Neural cell (in vitro differentiated cells): Measurements from ENCODE around the gene MPHOSPH9.

Experiments used
- CTCF ChIP-seq: fragments of 450-650 bp; IDR thresholded peaks from 2 replicates; pipeline ENCODE4 v1.5.1; 2014; ENCODE audit warnings: antibody characterized with exemption, mild to moderate bottlenecking, moderate library complexity; ENCODE audit not compliant: poor library complexity, severe bottlenecking
- EZH2 ChIP-seq: fragments of 200-600, 300-800 bp; shearing (Covaris generic), sonication (generic); IDR thresholded peaks from 2 replicates; pipeline ENCODE4 v1.6.1; 2014; ENCODE audit warnings: antibody characterized with exemption, low read length, borderline replicate concordance, mild to moderate bottlenecking; ENCODE audit not compliant: insufficient read depth, poor library complexity, severe bottlenecking
- POLR2AphosphoS5 ChIP-seq: IDR thresholded peaks from 2 replicates; pipeline ENCODE4 v1.6.1; 2012

GRCh38 chr12:123232807-123233504, at the start of gene MPHOSPH9, which contains the start of gene MTRFR:
- TF ChIP-seq CTCF (no peak), POLR2AphosphoS5 (peak; percentile 98), EZH2 (no peak)
